AG09309 (cell line): ENCODE measurements around the gene RASSF10.
A peak's percentile ranks its signal among the peaks of the same experiment; 100 is the strongest.

Experiments used
- DNase-seq: peaks from one replicate; pipeline ENCODE4 v3.0.0-alpha.2; 2010; ENCODE audit warnings: low read depth
- H3K4me3 ChIP-seq: 2 replicates; pipeline ENCODE4 v1.5.1; 2011; ENCODE audit warnings: mild to moderate bottlenecking, low read depth, low read length, moderate library complexity; ENCODE audit not compliant: control insufficient read depth
- TF ChIP-seq, protein P1 (sequence below): IDR thresholded peaks from 2 replicates; pipeline ENCODE4 v1.5.1; 2011; ENCODE audit warnings: mild to moderate bottlenecking, low read depth, low read length, inconsistent platforms; ENCODE audit not compliant: insufficient read depth, control insufficient read depth; ENCODE audit errors: missing control alignments

The RASSF10 gene

GRCh38 chr11:12991426-12991825 lies 17.7 kb upstream of the RASSF10 start:
- TF ChIP-seq, protein P1, sequence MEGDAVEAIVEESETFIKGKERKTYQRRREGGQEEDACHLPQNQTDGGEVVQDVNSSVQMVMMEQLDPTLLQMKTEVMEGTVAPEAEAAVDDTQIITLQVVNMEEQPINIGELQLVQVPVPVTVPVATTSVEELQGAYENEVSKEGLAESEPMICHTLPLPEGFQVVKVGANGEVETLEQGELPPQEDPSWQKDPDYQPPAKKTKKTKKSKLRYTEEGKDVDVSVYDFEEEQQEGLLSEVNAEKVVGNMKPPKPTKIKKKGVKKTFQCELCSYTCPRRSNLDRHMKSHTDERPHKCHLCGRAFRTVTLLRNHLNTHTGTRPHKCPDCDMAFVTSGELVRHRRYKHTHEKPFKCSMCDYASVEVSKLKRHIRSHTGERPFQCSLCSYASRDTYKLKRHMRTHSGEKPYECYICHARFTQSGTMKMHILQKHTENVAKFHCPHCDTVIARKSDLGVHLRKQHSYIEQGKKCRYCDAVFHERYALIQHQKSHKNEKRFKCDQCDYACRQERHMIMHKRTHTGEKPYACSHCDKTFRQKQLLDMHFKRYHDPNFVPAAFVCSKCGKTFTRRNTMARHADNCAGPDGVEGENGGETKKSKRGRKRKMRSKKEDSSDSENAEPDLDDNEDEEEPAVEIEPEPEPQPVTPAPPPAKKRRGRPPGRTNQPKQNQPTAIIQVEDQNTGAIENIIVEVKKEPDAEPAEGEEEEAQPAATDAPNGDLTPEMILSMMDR = no peak
- no peak overlapping the region for H3K4me3 ChIP-seq
- DNase-seq = no peak

- H3K4me3 ChIP-seq = no peak overlapping the region
- TF ChIP-seq, protein P1 = no peak
- no peak for DNase-seq
These were observed 15.5 kb upstream of the RASSF10 start for GRCh38 chr11:12993626-12994025.

DNA sequence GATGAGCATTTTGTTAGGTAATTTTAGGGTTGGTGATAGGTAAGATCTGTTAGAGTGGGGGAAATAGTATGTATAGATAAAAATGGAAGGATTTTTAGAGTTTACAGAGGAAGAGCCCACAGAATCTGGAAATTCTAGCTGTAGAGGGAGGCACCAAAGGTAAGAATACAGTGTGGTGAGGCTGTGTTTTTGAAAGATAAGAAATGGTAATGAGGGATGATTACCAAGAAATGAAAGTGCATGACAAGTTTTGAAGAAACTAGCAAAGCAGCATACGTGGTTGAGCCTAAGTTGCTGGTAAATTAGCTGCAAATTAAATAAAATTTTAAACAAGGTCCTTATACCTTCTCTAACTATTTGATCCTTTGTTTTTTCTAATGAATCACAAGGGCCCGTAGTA lies 14.6 kb upstream of the RASSF10 start:
- H3K4me3 ChIP-seq = no peak overlapping the region
- TF ChIP-seq, protein P1 = no peak
- DNase-seq = no peak

DNA sequence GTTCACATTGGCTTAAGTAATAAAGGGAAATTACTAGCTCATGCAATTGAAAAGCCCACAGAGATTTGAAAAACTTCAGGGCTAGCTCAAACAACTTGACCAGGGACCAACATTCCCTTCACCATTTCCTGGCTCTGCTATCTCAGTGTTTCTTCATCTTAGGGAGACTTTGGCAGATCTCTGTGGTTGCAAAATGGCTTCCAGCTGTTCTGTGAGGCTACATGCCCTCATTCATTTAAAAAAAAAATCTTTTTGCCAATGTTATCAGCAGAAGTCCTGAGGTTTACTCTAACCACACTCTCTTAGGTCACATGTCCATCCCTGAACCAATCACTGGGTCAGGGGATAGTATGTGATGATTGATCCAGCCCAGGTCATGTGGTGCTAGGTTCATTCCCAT lies 13.9 kb upstream of the RASSF10 start:
- H3K4me3 ChIP-seq = no peak overlapping the region
- TF ChIP-seq, protein P1 = no peak
- peak; percentile 44 for DNase-seq

- no peak for DNase-seq
- H3K4me3 ChIP-seq = no peak overlapping the region
- TF ChIP-seq, protein P1 = no peak
These were observed 13.3 kb upstream of the RASSF10 start for GRCh38 chr11:12995823-12996222.

GRCh38 chr11:12997168-12997567 lies 11.9 kb upstream of the RASSF10 start:
- no peak for DNase-seq
- H3K4me3 ChIP-seq = no peak overlapping the region
- TF ChIP-seq, protein P1 = no peak

GRCh38 chr11:12998336-12998735 lies 10.8 kb upstream of the RASSF10 start:
- TF ChIP-seq, protein P1 = no peak
- no peak for DNase-seq
- no peak overlapping the region for H3K4me3 ChIP-seq
